Mesenchymal stem cell (in vitro differentiated cells and primary cell): ENCODE measurements around the gene UGT1A6.

ENCODE experiments used
- DNase-seq: peaks from one replicate; pipeline ENCODE4 v3.0.0-alpha.2; 2013
- H2AFZ ChIP-seq: one replicate; pipeline ENCODE4 v1.6.1; 2013; ENCODE audit warnings: low read depth, mild to moderate bottlenecking, control low read depth, inconsistent platforms, low read length, moderate library complexity
- H2AK5ac ChIP-seq: 2 replicates; pipeline ENCODE4 v1.6.1; 2013; ENCODE audit warnings: low read length, moderate library complexity, mild to moderate bottlenecking, inconsistent platforms; ENCODE audit not compliant: severe bottlenecking
- H2BK120ac ChIP-seq: one replicate; pipeline ENCODE4 v1.6.1; 2013; ENCODE audit warnings: low read depth, mild to moderate bottlenecking, inconsistent platforms, low read length, moderate library complexity
- H2BK12ac ChIP-seq, 2 experiments: one replicate each; pipeline ENCODE4 v1.6.1; 2013; ENCODE audit warnings: inconsistent platforms in 2 of 2, low read length in 2 of 2, mild to moderate bottlenecking in 2 of 2, moderate library complexity in 2 of 2, control low read depth in 1 of 2
- H2BK15ac ChIP-seq: one replicate; pipeline ENCODE4 v1.6.1; 2013; ENCODE audit warnings: mild to moderate bottlenecking, low read depth, inconsistent platforms; ENCODE audit not compliant: poor library complexity, severe bottlenecking
- H2BK5ac ChIP-seq: 2 replicates; pipeline ENCODE4 v1.6.1; 2013; ENCODE audit warnings: low read depth, mild to moderate bottlenecking, low read length, control low read depth, inconsistent platforms; ENCODE audit not compliant: poor library complexity, severe bottlenecking
- H3K14ac ChIP-seq, 2 experiments: one replicate each; pipeline ENCODE4 v1.6.1; 2013; ENCODE audit warnings: inconsistent platforms in 2 of 2, low read length in 2 of 2, control low read depth in 1 of 2, mild to moderate bottlenecking in 1 of 2, moderate library complexity in 1 of 2
- H3K18ac ChIP-seq, 2 experiments: one replicate each; pipeline ENCODE4 v1.6.1; 2013; ENCODE audit warnings: inconsistent platforms in 2 of 2, low read length in 2 of 2, control low read depth in 1 of 2, low read depth in 1 of 2, mild to moderate bottlenecking in 1 of 2
- H3K23ac ChIP-seq, 2 experiments: one replicate each; pipeline ENCODE4 v1.6.1; 2013; ENCODE audit warnings: inconsistent platforms in 2 of 2, low read length in 2 of 2, mild to moderate bottlenecking in 2 of 2, moderate library complexity in 2 of 2, control low read depth in 1 of 2
- H3K27ac ChIP-seq: 2 replicates; pipeline ENCODE4 v1.5.1; 2013; ENCODE audit warnings: mild to moderate bottlenecking, moderate library complexity, low read length, control low read depth, inconsistent platforms; ENCODE audit not compliant: poor library complexity, severe bottlenecking
- H3K27me3 ChIP-seq, 2 experiments: 2 replicates each; pipeline versions ENCODE4 v1.6.1 to v1.7.0; 2013; ENCODE audit warnings: low read length in 2 of 2, mild to moderate bottlenecking in 2 of 2, moderate library complexity in 2 of 2, control low read depth in 1 of 2, inconsistent platforms in 1 of 2; ENCODE audit not compliant: control insufficient read depth in 1 of 2, insufficient read depth in 1 of 2
- H3K36me3 ChIP-seq, 2 experiments: 2 replicates each; pipeline versions ENCODE4 v1.6.1 to v1.7.0; 2013; ENCODE audit warnings: low read length in 2 of 2, control low read depth in 1 of 2, inconsistent platforms in 1 of 2, low read depth in 1 of 2, mild to moderate bottlenecking in 1 of 2; ENCODE audit not compliant: insufficient read depth in 2 of 2, control insufficient read depth in 1 of 2
- H3K4ac ChIP-seq, 2 experiments: one replicate each; pipeline ENCODE4 v1.6.1; 2013; ENCODE audit warnings: inconsistent platforms in 2 of 2, low read length in 2 of 2, mild to moderate bottlenecking in 2 of 2, moderate library complexity in 2 of 2, control low read depth in 1 of 2, low read depth in 1 of 2
- H3K4me1 ChIP-seq: 2 replicates; pipeline ENCODE4 v1.6.1; 2013; ENCODE audit warnings: low read depth, low read length, control low read depth; ENCODE audit not compliant: control insufficient read depth, insufficient read depth
- H3K4me2 ChIP-seq: 2 replicates; pipeline ENCODE4 v1.6.1; 2013; ENCODE audit warnings: low read length, mild to moderate bottlenecking, inconsistent platforms; ENCODE audit not compliant: poor library complexity, severe bottlenecking
- H3K4me3 ChIP-seq, 2 experiments: 2 replicates each; pipeline versions ENCODE4 v1.5.1 to v1.7.0; 2013; ENCODE audit warnings: low read length in 2 of 2, mild to moderate bottlenecking in 2 of 2, control low read depth in 1 of 2, low read depth in 1 of 2; ENCODE audit not compliant: insufficient read depth in 1 of 2
- H3K79me1 ChIP-seq: replicated peaks from 2 replicates; pipeline ENCODE4 v1.6.1; 2013; ENCODE audit warnings: mild to moderate bottlenecking, control low read depth, low read length, inconsistent platforms; ENCODE audit not compliant: poor library complexity, severe bottlenecking
- H3K9ac ChIP-seq: 2 replicates; pipeline ENCODE4 v1.7.0; 2013; ENCODE audit warnings: mild to moderate bottlenecking, low read length, moderate library complexity
- H3K9me3 ChIP-seq: 2 replicates; pipeline ENCODE4 v1.7.0; 2013; ENCODE audit warnings: mild to moderate bottlenecking, low read length; ENCODE audit not compliant: control insufficient read depth
- H4K8ac ChIP-seq: one replicate; pipeline ENCODE4 v1.6.1; 2013; ENCODE audit warnings: inconsistent platforms, mild to moderate bottlenecking, low read length, moderate library complexity
- H4K91ac ChIP-seq: one replicate; pipeline ENCODE4 v1.6.1; 2013; ENCODE audit warnings: mild to moderate bottlenecking, low read length, inconsistent platforms
- WGBS: methylation state at CpG from one replicate; pipeline ENCODE4 v1.1.7; 2013; ENCODE audit warnings: mixed read lengths; 5-methylcytosine and 5-hydroxymethylcytosine counted together

The UGT1A6 gene

GRCh38 chr2:233778030-233778429 lies 85.3 kb downstream of the UGT1A6 start, which contains the start of gene MROH2A:
TSS of gene MROH2A (plus strand) at chr2:233778330. CDS start at chr2:233779359, 1,029 bp downstream.
- Histone ChIP-seq H3K4me3 (no peak within 1 kb of the TSS), H3K79me1 (no peaks in the 10 kb centered on the region)
- 90% methylated on average over 2 of the region's 2 CpGs for WGBS

GRCh38 chr2:233779722-233780121 lies 87.0 kb downstream of the UGT1A6 start:
- no peak overlapping the region for H4K8ac ChIP-seq
- DNase-seq, result no peak
- no peak overlapping the region for H2BK5ac ChIP-seq
- WGBS, result 89% methylated on average over 3 of the region's 4 CpGs
- no peak overlapping the region for H2AK5ac ChIP-seq
- no peak overlapping the region for H2BK120ac ChIP-seq
- no peak overlapping the region for H3K27ac ChIP-seq
- no peaks in the 10 kb centered on the region for H3K36me3 ChIP-seq
- no peak overlapping the region for H3K4ac ChIP-seq
- peaks cover 0 to 8% of the 10 kb centered on the region in 2 experiments for H3K27me3 ChIP-seq
- no peak overlapping the region for H3K4me3 ChIP-seq
- no peak overlapping the region for H3K18ac ChIP-seq
- H4K91ac ChIP-seq, result no peak overlapping the region
- no peak overlapping the region for H2BK12ac ChIP-seq
- H2AFZ ChIP-seq, result no peak overlapping the region
- no peak overlapping the region for H3K4me2 ChIP-seq
- peaks cover 3% of the 10 kb centered on the region for H3K9me3 ChIP-seq
- H3K23ac ChIP-seq, result no peak overlapping the region
- no peak overlapping the region for H3K9ac ChIP-seq
- no peak overlapping the region for H3K14ac ChIP-seq
- no peak overlapping the region for H2BK15ac ChIP-seq
- no peaks in the 10 kb centered on the region for H3K4me1 ChIP-seq
- no peaks in the 10 kb centered on the region for H3K79me1 ChIP-seq

More at GRCh38 chr2:233778030-233778429, 85.3 kb downstream of the UGT1A6 start, which contains the start of gene MROH2A:
- H2BK120ac ChIP-seq, result no peak within 1 kb of the TSS
- no peak within 1 kb of the TSS for H3K23ac ChIP-seq
- no peak within 1 kb of the TSS for H3K9ac ChIP-seq
- H2AK5ac ChIP-seq, result no peak within 1 kb of the TSS
- H3K27me3 ChIP-seq, result peaks cover 0 to 14% of the 10 kb centered on the region in 2 experiments
- no peak within 1 kb of the TSS for H4K8ac ChIP-seq
- peaks cover 3% of the 10 kb centered on the region for H3K9me3 ChIP-seq
- no peak within 1 kb of the TSS for H2BK12ac ChIP-seq
- H3K14ac ChIP-seq, result no peak within 1 kb of the TSS
- no peak within 1 kb of the TSS for H3K4ac ChIP-seq
- no peak within 1 kb of the TSS for H3K4me2 ChIP-seq
- no peaks in the 10 kb centered on the region for H3K4me1 ChIP-seq
- H3K36me3 ChIP-seq, result no peaks in the 10 kb centered on the region
- no peak within 1 kb of the TSS for H3K18ac ChIP-seq
- H2BK5ac ChIP-seq, result no peak within 1 kb of the TSS
- H2AFZ ChIP-seq, result no peak within 1 kb of the TSS
- DNase-seq, result no peak
- H4K91ac ChIP-seq, result no peak within 1 kb of the TSS
- no peak within 1 kb of the TSS for H3K27ac ChIP-seq
- no peak within 1 kb of the TSS for H2BK15ac ChIP-seq

GRCh38 chr2:233780771-233781170 lies 88.1 kb downstream of the UGT1A6 start:
- H3K79me1 ChIP-seq, result no peaks in the 10 kb centered on the region
- H2AK5ac ChIP-seq, result no peak overlapping the region
- H3K36me3 ChIP-seq, result no peaks in the 10 kb centered on the region
- H3K14ac ChIP-seq, result no peak overlapping the region
- H3K23ac ChIP-seq, result no peak overlapping the region
- no peak overlapping the region for H2BK15ac ChIP-seq
- H3K4me2 ChIP-seq, result no peak overlapping the region
- H2AFZ ChIP-seq, result no peak overlapping the region
- DNase-seq, result no peak
- H3K27ac ChIP-seq, result no peak overlapping the region
- H2BK5ac ChIP-seq, result no peak overlapping the region
- H2BK120ac ChIP-seq, result no peak overlapping the region
- H3K4me3 ChIP-seq, result no peak overlapping the region
- peaks cover 0 to 4% of the 10 kb centered on the region in 2 experiments for H3K27me3 ChIP-seq
- peaks cover 3% of the 10 kb centered on the region for H3K9me3 ChIP-seq
- H3K9ac ChIP-seq, result no peak overlapping the region
- no peak overlapping the region for H4K91ac ChIP-seq
- no peak overlapping the region for H3K4ac ChIP-seq
- no peak overlapping the region for H3K18ac ChIP-seq
- H4K8ac ChIP-seq, result no peak overlapping the region
- H3K4me1 ChIP-seq, result no peaks in the 10 kb centered on the region
- no peak overlapping the region for H2BK12ac ChIP-seq
- WGBS, result no CpG with 5 or more reads among the region's 4 CpGs

DNA sequence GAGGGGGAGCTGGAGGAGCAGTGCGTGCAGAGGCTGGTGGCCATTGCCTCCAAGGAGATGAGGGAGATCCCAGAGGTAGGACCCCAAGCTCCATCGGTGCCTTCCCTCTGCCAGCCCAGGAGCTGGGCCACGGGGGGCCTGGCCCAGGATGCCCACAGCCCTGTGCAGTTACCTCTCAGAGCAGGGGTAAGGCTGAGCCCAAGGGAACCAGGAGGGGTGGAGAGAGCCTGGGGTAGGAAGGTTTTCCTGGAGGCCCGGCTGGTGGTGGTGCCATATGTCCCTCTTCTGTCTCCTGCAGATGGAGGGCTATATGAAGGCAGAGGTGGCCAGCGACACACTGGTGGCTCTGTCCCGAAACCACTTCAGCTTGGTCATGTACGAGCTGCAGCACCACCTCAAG lies 96.9 kb downstream of the UGT1A6 start:
- 89% methylated on average over 7 of the region's 7 CpGs for WGBS
- Histone ChIP-seq H3K4ac (no peak overlapping the region), H3K18ac (no peak overlapping the region), H4K91ac (no peak overlapping the region), H2AFZ (no peak overlapping the region), H2BK120ac (no peak overlapping the region), H3K27me3 (peaks cover 12 to 21% of the 10 kb centered on the region in 2 experiments), H3K23ac (no peak overlapping the region), H3K27ac (no peak overlapping the region), H2AK5ac (no peak overlapping the region), H3K4me2 (no peak overlapping the region), H3K4me3 (no peak overlapping the region), H2BK5ac (no peak overlapping the region), H3K36me3 (no peaks in the 10 kb centered on the region), H4K8ac (no peak overlapping the region), H3K14ac (no peak overlapping the region), H2BK12ac (no peak overlapping the region), H3K79me1 (no peaks in the 10 kb centered on the region), H3K9ac (no peak overlapping the region), H2BK15ac (no peak overlapping the region), H3K9me3 (no peaks in the 10 kb centered on the region), H3K4me1 (no peaks in the 10 kb centered on the region)
- DNase-seq, result no peak
